Measurements from ENCODE around the gene MDM1.

MDM1 gene

GRCh38 chr12:68281322-68282077 lies 50.7 kb downstream of the MDM1 start:
- in situ Hi-C loops (cut with MboI; ENCODE audit: low sequenced_read_pairs) = no loop called here

- in situ Hi-C loops (cut with MboI; ENCODE audit: low sequenced_read_pairs) = no loop called here
Measured at GRCh38 chr12:68280240-68280639, 51.9 kb downstream of the MDM1 start.

- in situ Hi-C loops (cut with MboI; ENCODE audit: low sequenced_read_pairs) = no loop called here
Measured at GRCh38 chr12:68279227-68280054, 52.7 kb downstream of the MDM1 start.

- in situ Hi-C loops (cut with MboI; ENCODE audit: low sequenced_read_pairs) = no loop called here
Measured at GRCh38 chr12:68276402-68276930, 55.7 kb downstream of the MDM1 start.

GRCh38 chr12:68272732-68273131 lies 59.4 kb downstream of the MDM1 start:
- in situ Hi-C loops (cut with MboI; ENCODE audit: low sequenced_read_pairs) = no loop called here

GRCh38 chr12:68271346-68271745 lies 60.8 kb downstream of the MDM1 start:
- in situ Hi-C loops (cut with MboI; ENCODE audit: low sequenced_read_pairs) = no loop called here

- in situ Hi-C loops (cut with MboI; ENCODE audit: low sequenced_read_pairs) = no loop called here
Measured at GRCh38 chr12:68270358-68270757, 61.8 kb downstream of the MDM1 start.

GRCh38 chr12:68269779-68270178 lies 62.4 kb downstream of the MDM1 start:
- in situ Hi-C loops (cut with MboI; ENCODE audit: low sequenced_read_pairs) = no loop called here

- in situ Hi-C loops (cut with MboI; ENCODE audit: low sequenced_read_pairs) = no loop called here
Measured at GRCh38 chr12:68268967-68269366, 63.2 kb downstream of the MDM1 start.

GRCh38 chr12:68267892-68268396 lies 64.2 kb downstream of the MDM1 start:
- in situ Hi-C loops (cut with MboI; ENCODE audit: low sequenced_read_pairs) = no loop called here

GRCh38 chr12:68264857-68265256 lies 67.3 kb downstream of the MDM1 start:
- in situ Hi-C loops (cut with MboI; ENCODE audit: low sequenced_read_pairs) = no loop called here

GRCh38 chr12:68264158-68264855 lies 67.9 kb downstream of the MDM1 start:
- in situ Hi-C loops (cut with MboI; ENCODE audit: low sequenced_read_pairs) = no loop called here

GRCh38 chr12:68263366-68263765 lies 68.8 kb downstream of the MDM1 start:
- in situ Hi-C loops (cut with MboI; ENCODE audit: low sequenced_read_pairs) = no loop called here

- in situ Hi-C loops (cut with MboI; ENCODE audit: low sequenced_read_pairs) = no loop called here
Measured at GRCh38 chr12:68261896-68262295, 70.3 kb downstream of the MDM1 start.

- in situ Hi-C loops (cut with MboI; ENCODE audit: low sequenced_read_pairs) = no loop called here
Measured at GRCh38 chr12:68260153-68260552, 72.0 kb downstream of the MDM1 start.

- in situ Hi-C loops (cut with MboI; ENCODE audit: low sequenced_read_pairs) = no loop called here
Measured at GRCh38 chr12:68259318-68259940, 72.7 kb downstream of the MDM1 start.

GRCh38 chr12:68253504-68253903 lies 78.7 kb downstream of the MDM1 start, which contains the start of gene IL22:
TSS of gene IL22 (minus strand) at chr12:68253604. CDS start at chr12:68253448, 156 bp downstream.
- in situ Hi-C loops (cut with MboI; ENCODE audit: low sequenced_read_pairs) = no loop called here

GRCh38 chr12:68252077-68252476 lies 80.1 kb downstream of the MDM1 start:
- in situ Hi-C loops (cut with MboI; ENCODE audit: low sequenced_read_pairs) = no loop called here

GRCh38 chr12:68250454-68250853 lies 81.7 kb downstream of the MDM1 start:
- in situ Hi-C loops (cut with MboI; ENCODE audit: low sequenced_read_pairs) = no loop called here

GRCh38 chr12:68247785-68248184 lies 84.4 kb downstream of the MDM1 start:
- in situ Hi-C loops (cut with MboI; ENCODE audit: low sequenced_read_pairs) = no loop called here

GRCh38 chr12:68246350-68246749 lies 85.8 kb downstream of the MDM1 start:
- in situ Hi-C loops (cut with MboI; ENCODE audit: low sequenced_read_pairs) = no loop called here

Data from HL-60/S4 treated with retinoic acid at 250 ng/mL for 4 days and 3 days (cell line).